Pancreas (tissue), 10 donors: ENCODE data around the gene MTPN. TPM values are rescaled to one million over a fixed set of nuclear protein-coding genes. Genes with fewer than 3 reads are reported as not detected.

ENCODE experiments used
- ATAC-seq, 4 donors: fragments of 200-7000 bp; cut with Tn5 transposase; one replicate each; pipeline versions ENCODE4 v1.8.0 to v1.9.1; 2020; ENCODE audit warnings: mild to moderate bottlenecking in 4 of 4, moderate library complexity in 4 of 4
- DNase-seq, 6 donors: peaks; one replicate each; pipeline ENCODE4 v3.0.0-alpha.2; 2020
- FAIRE-seq: peaks from 2 replicates; lab custom pipeline; 2012; peaks lifted over from hg19 to GRCh38; lab: Jason Lieb, UNC
- H3K27ac ChIP-seq, 4 donors: fragments of 200-600 bp; sonication (generic); 1 replicate in 3 of 4; 2 replicates in 1 of 4; pipeline versions ENCODE4 v1.5.0 to v1.8.0; 2020
- H3K27me3 ChIP-seq, 4 donors: fragments of 200-600 bp; one replicate each; pipeline ENCODE4 v1.8.0; 2021
- H3K36me3 ChIP-seq, 3 donors: fragments of 200-600 bp; sonication (generic) in 1 of 3; one replicate each; pipeline versions ENCODE4 v1.5.0 to v1.8.0; 2020 to 2021
- H3K4me1 ChIP-seq, 3 donors: fragments of 200-600 bp; one replicate each; pipeline ENCODE4 v1.8.0; 2021
- H3K4me3 ChIP-seq, 4 donors: fragments of 200-600 bp; sonication (generic) in 2 of 4; one replicate each; pipeline versions ENCODE4 v1.5.0 to v1.8.0; 2020 to 2021
- H3K9me3 ChIP-seq, 4 donors: fragments of 200-600 bp; one replicate each; pipeline ENCODE4 v1.8.0; 2021
- CTCF ChIP-seq, 4 donors: fragments of 200-600 bp; sonication (generic) in 3 of 4; IDR thresholded peaks; one replicate each; pipeline versions ENCODE4 v1.5.0 to v1.8.0; 2021; ENCODE audit warnings: antibody characterized with exemption in 4 of 4
- WGBS, 2 donors: extraction: QIAGEN DNeasy Blood & Tissue Kit; methylation state at CpG; one replicate each; pipeline ENCODE4 v1.1.7; 2013; 5-methylcytosine and 5-hydroxymethylcytosine counted together
- intact Hi-C, 3 donors: fragments of 100-400 bp; cut with DNase I; formaldehyde crosslinking; loops; one replicate each; pipeline versions ENCODE4 v1.11.1 to v1.14.2; 2022
- polyA plus RNA-seq, 2 donors: library from polyadenylated mRNA; stranded (reverse); fragments of 200-250 nt; gene quantifications; one replicate each; pipeline ENCODE4 v1.2.3, GENCODE V29; 2013
- total RNA-seq, 6 donors: library from RNA; stranded (reverse); fragmentation: NEBNext Ultra II Directional in 4 of 6; extraction: Animal tissue kit (Norgen Biotek cat#: 25700) in 4 of 6; gene quantifications; one replicate each; pipeline versions ENCODE4 v1.2.1 to v1.2.4, GENCODE V29; 2021 to 2023
- donor health status: healthy with polysubstance abuse.
- donor health status: DM: no; HTN: no; CAD: no; lungs with moderate emphysema.
- donor health status: DM: no; HTN: no; CAD: no.
- donor health status: control.
- donor health status: control.
- donor health status: Bipolar disorder and iron deficiency.
- donor health status: DM: yes; HTN: yes; CAD: no.
- donor health status: DM: no; HTN: no; CAD: no.
- donor health status: DM: no; HTN: no; CAD: no.
- donor health status: DM: yes; HTN: yes; CAD: no.

MTPN gene
- total and polyA plus RNA-seq, 8 donors: 10.8 to 45.1 (median 21.6) TPM

- no peaks in the 10 kb centered on the region for H3K36me3 ChIP-seq
- DNase-seq (no peak), ATAC-seq (no peak), FAIRE-seq (no peak)
- H3K27me3 ChIP-seq: no peaks in the 10 kb centered on the region
- TF ChIP-seq CTCF (IDR thresholded peaks at IDR 0.05): no peak
- WGBS, 2 donors: 41 to 56% methylated on average over 3 of the region's 3 CpGs
- H3K9me3 ChIP-seq: no peaks in the 10 kb centered on the region
- no peak overlapping the region for H3K27ac ChIP-seq
- H3K4me3 ChIP-seq: no peak overlapping the region
- H3K4me1 ChIP-seq: no peaks in the 10 kb centered on the region
- intact Hi-C loops: loop anchor here in 2 of 3 donors (5.0 to 10.0 kb wide), 2 partner anchors 193 to 206 kb away; no protein-coding TSS in a partner anchor
Measured at GRCh38 chr7:136000288-136000913, 23.2 kb upstream of the MTPN start.

- H3K9me3 ChIP-seq: no peaks in the 10 kb centered on the region
- intact Hi-C loops: no loop called here
- no peaks in the 10 kb centered on the region for H3K27me3 ChIP-seq
- H3K36me3 ChIP-seq: no peaks in the 10 kb centered on the region
- H3K27ac ChIP-seq: no peak overlapping the region
- H3K4me3 ChIP-seq: no peak overlapping the region
- H3K4me1 ChIP-seq: no peaks in the 10 kb centered on the region
- FAIRE-seq (no peak), DNase-seq (no peak), ATAC-seq (no peak)
- TF ChIP-seq CTCF (IDR thresholded peaks at IDR 0.05): no peak
Measured at GRCh38 chr7:135998081-135998480, 20.9 kb upstream of the MTPN start.

- Histone ChIP-seq H3K4me1 (no peaks in the 10 kb centered on the region), H3K9me3 (no peaks in the 10 kb centered on the region), H3K27ac (no peak overlapping the region), H3K36me3 (no peaks in the 10 kb centered on the region), H3K4me3 (no peak overlapping the region), H3K27me3 (no peaks in the 10 kb centered on the region)
- intact Hi-C loops: no loop called here
- WGBS, 2 donors: 84 to 91% methylated on average over 2 of the region's 2 CpGs
- no peak for ATAC-seq
- DNase-seq: no peak
- TF ChIP-seq CTCF (IDR thresholded peaks at IDR 0.05): no peak
- FAIRE-seq: no peak
Measured at GRCh38 chr7:135995748-135996147, 18.6 kb upstream of the MTPN start.

- Histone ChIP-seq H3K36me3 (no peaks in the 10 kb centered on the region), H3K4me1 (no peaks in the 10 kb centered on the region), H3K4me3 (no peak overlapping the region), H3K27me3 (no peaks in the 10 kb centered on the region), H3K9me3 (no peaks in the 10 kb centered on the region), H3K27ac (no peak overlapping the region)
- ATAC-seq (no peak), FAIRE-seq (no peak), DNase-seq (no peak)
- TF ChIP-seq CTCF (IDR thresholded peaks at IDR 0.05): no peak
- 73 to 84% methylated on average over 6 of the region's 6 CpGs for WGBS, 2 donors
- intact Hi-C loops: no loop called here
Measured at GRCh38 chr7:135994466-135995205, 17.5 kb upstream of the MTPN start.

GRCh38 chr7:135993950-135994349 lies 16.8 kb upstream of the MTPN start:
- DNase-seq (no peak), ATAC-seq (no peak), FAIRE-seq (no peak)
- Histone ChIP-seq H3K27me3 (no peaks in the 10 kb centered on the region), H3K36me3 (no peaks in the 10 kb centered on the region), H3K27ac (no peak overlapping the region), H3K4me1 (no peaks in the 10 kb centered on the region), H3K9me3 (no peaks in the 10 kb centered on the region), H3K4me3 (no peak overlapping the region)
- no peak for TF ChIP-seq CTCF (IDR thresholded peaks at IDR 0.05)
- intact Hi-C loops: no loop called here
- 75 to 87% methylated on average over 3 of the region's 3 CpGs for WGBS, 2 donors
